Measurements from ENCODE around the gene EHD4. TPM values are rescaled to one million over a fixed set of nuclear protein-coding genes. Genes with fewer than 3 reads are reported as not detected.

EHD4 gene
- total and polyA plus RNA-seq, 9 of the 15 experiments (the other 6 are each of a cell fraction or from before 2014, with no cell fraction given), result 0.89 to 10.3 (median 6.4) TPM

GRCh38 chr15:41945731-41946130 is 26.6 kb downstream of the EHD4 start:
- DNase-seq (ENCODE audit: extremely low read depth in 1 of 4, low spot score in 3 of 4) (no peak), FAIRE-seq (no peak), ATAC-seq (no peak)
- peaks cover 9% of the 10 kb centered on the region; the same call in 1 of the 3 replicates for H3K36me3 ChIP-seq (ENCODE audit: control insufficient read depth, insufficient read depth, low read length)
- no peak overlapping the region for H2AFZ ChIP-seq (ENCODE audit: low read depth, low read length)
- intact Hi-C loops (cut with micrococcal nuclease), result no loop called here
- H3K4me2 ChIP-seq (ENCODE audit: insufficient read depth, low read length), result no peak overlapping the region
- no peak for TF ChIP-seq ZFP36 (IDR thresholded peaks at IDR 0.05; ENCODE audit: low read depth, low read length, partially characterized antibody)
- H3K27me3 ChIP-seq (ENCODE audit: control insufficient read depth in 2 of 2, insufficient read depth in 2 of 2, low read length in 2 of 2), result no peaks in the 10 kb centered on the region
- H3K4me1 ChIP-seq (replicated peaks in 1 of 2; ENCODE audit: control insufficient read depth in 2 of 2, insufficient read depth in 2 of 2, low read length in 2 of 2), result no peaks in the 10 kb centered on the region
- in situ Hi-C loops (cut with MboI), result no loop called here
- no peaks in the 10 kb centered on the region for H3K9me1 ChIP-seq (ENCODE audit: control insufficient read depth, insufficient read depth, low read length)
- CTCF ChIA-PET (ENCODE audit: low intra/inter-chr PET ratio), result no interaction called here
- H3K4me3 ChIP-seq, result no peak overlapping the region
- no peaks in the 10 kb centered on the region for H3K9me3 ChIP-seq (replicated peaks; ENCODE audit: control insufficient read depth, insufficient read depth, low read depth, low read length)
- H3K79me2 ChIP-seq (ENCODE audit: control insufficient read depth, insufficient read depth, low read length), result no peaks in the 10 kb centered on the region
- H4K20me1 ChIP-seq (replicated peaks; ENCODE audit: control insufficient read depth, insufficient read depth, low read length), result no peaks in the 10 kb centered on the region; the same call in none of the 2 replicates
- 0 out of 4 replicates have a peak overlapping the region, but pooled peaks of 1 of the 2 experiments have one; percentile 53 for H3K9ac ChIP-seq (ENCODE audit: insufficient read depth in 1 of 2, low read depth in 2 of 2, low read length in 2 of 2)
- H3K27ac ChIP-seq (ENCODE audit: extremely low read depth, low read depth, low read length), result no peak overlapping the region
- WGBS (ENCODE audit: insufficient coverage, low coverage, missing lambda C conversion rate), result 74% methylated on average over 11 of the region's 11 CpGs
- POLR2A ChIA-PET, result no interaction called here
- BruUV-seq (replicated peaks), result no TSS peak

GRCh38 chr15:41945221-41945620 is 27.1 kb downstream of the EHD4 start:
- in situ Hi-C loops (cut with MboI), result no loop called here
- Histone ChIP-seq H2AFZ (ENCODE audit: low read depth, low read length) (no peak overlapping the region), H3K27me3 (ENCODE audit: control insufficient read depth in 2 of 2, insufficient read depth in 2 of 2, low read length in 2 of 2) (no peaks in the 10 kb centered on the region), H3K4me3 (no peak overlapping the region), H3K36me3 (ENCODE audit: control insufficient read depth, insufficient read depth, low read length) (peaks cover 9% of the 10 kb centered on the region; the same call in 1 of the 3 replicates), H3K27ac (ENCODE audit: extremely low read depth, low read depth, low read length) (no peak overlapping the region), H3K4me1 (replicated peaks in 1 of 2; ENCODE audit: control insufficient read depth in 2 of 2, insufficient read depth in 2 of 2, low read length in 2 of 2) (no peaks in the 10 kb centered on the region), H3K4me2 (ENCODE audit: insufficient read depth, low read length) (no peak overlapping the region), H3K9me3 (replicated peaks; ENCODE audit: control insufficient read depth, insufficient read depth, low read depth, low read length) (no peaks in the 10 kb centered on the region), H3K9ac (ENCODE audit: insufficient read depth in 1 of 2, low read depth in 2 of 2, low read length in 2 of 2) (peak overlapping the region in 1 of 2 experiments; percentile 7; a peak in 1 of 4 replicates), H3K79me2 (ENCODE audit: control insufficient read depth, insufficient read depth, low read length) (no peaks in the 10 kb centered on the region), H3K9me1 (ENCODE audit: control insufficient read depth, insufficient read depth, low read length) (no peaks in the 10 kb centered on the region), H4K20me1 (replicated peaks; ENCODE audit: control insufficient read depth, insufficient read depth, low read length) (no peaks in the 10 kb centered on the region; the same call in none of the 2 replicates)
- ATAC-seq (no peak), DNase-seq (ENCODE audit: extremely low read depth in 1 of 4, low spot score in 3 of 4) (no peak), FAIRE-seq (no peak)
- intact Hi-C loops (cut with micrococcal nuclease), result no loop called here
- no TSS peak for BruUV-seq (replicated peaks)
- ChIA-PET CTCF (ENCODE audit: low intra/inter-chr PET ratio) (no interaction called here), POLR2A (interaction anchor here (1.4 kb wide), 1 partner anchor 17 kb away, joined by 5 read pairs; no protein-coding TSS in a partner anchor)
- WGBS (ENCODE audit: insufficient coverage, low coverage, missing lambda C conversion rate), result 67% methylated on average over 6 of the region's 6 CpGs
- no peak for TF ChIP-seq ZBTB17 (CRISPR knock-in tag; IDR thresholded peaks at IDR 0.05)
- TF ChIP-seq CXXC5 (CRISPR knock-in tag; IDR thresholded peaks at IDR 0.05), result no peak
- TF ChIP-seq CHCHD3 (CRISPR knock-in tag; IDR thresholded peaks at IDR 0.05), result no peak
- no peak for TF ChIP-seq ZEB2 (IDR thresholded peaks at IDR 0.05)
- no peak for TF ChIP-seq ZNF436 (CRISPR knock-in tag; IDR thresholded peaks at IDR 0.05)
- no peak for TF ChIP-seq ZBTB1 (CRISPR knock-in tag; IDR thresholded peaks at IDR 0.05; ENCODE audit: borderline replicate concordance, low read depth)
- no peak for TF ChIP-seq E2F6 (IDR thresholded peaks at IDR 0.05; ENCODE audit: borderline replicate concordance in 1 of 2, extremely low read depth in 1 of 2, insufficient read depth in 1 of 2, insufficient read length in 1 of 2, low read depth in 1 of 2, low read length in 1 of 2, poor library complexity in 1 of 2, severe bottlenecking in 1 of 2)
- TF ChIP-seq ZNF551 (CRISPR knock-in tag; IDR thresholded peaks at IDR 0.05), result no peak
- TF ChIP-seq RB1 (IDR thresholded peaks at IDR 0.05; ENCODE audit: low read depth), result no peak
- no peak for TF ChIP-seq TAF9B (IDR thresholded peaks at IDR 0.05; ENCODE audit: partially characterized antibody)
- no peak for TF ChIP-seq ZNF639 (CRISPR knock-in tag; conservative IDR thresholded peaks at IDR 0.05 in 1 of 2, IDR thresholded peaks at IDR 0.05 in 1 of 2)
- TF ChIP-seq ZSCAN29 (IDR thresholded peaks at IDR 0.05), result no peak
- TF ChIP-seq ZNF75A (CRISPR knock-in tag; IDR thresholded peaks at IDR 0.05), result no peak
- no peak for TF ChIP-seq RFX5 (IDR thresholded peaks at IDR 0.05; ENCODE audit: low read depth, low read length)

Data from K562 (cell line).